HG02981 (cell line): Measurements from ENCODE around the gene EBI3.
"Not testable (repeated sequence)": the region's sequence is repeated elsewhere in the genome, so short reads cannot be mapped to it uniquely, and the experiment has no call there.

Source experiments
- ATAC-seq: cut with Tn5 transposase; IDR thresholded peaks from one replicate; pipeline ENCODE4 v1.9.1; 2021; ENCODE audit warnings: mild to moderate bottlenecking, moderate library complexity; ENCODE audit not compliant: unreplicated experiment

EBI3 gene

DNA sequence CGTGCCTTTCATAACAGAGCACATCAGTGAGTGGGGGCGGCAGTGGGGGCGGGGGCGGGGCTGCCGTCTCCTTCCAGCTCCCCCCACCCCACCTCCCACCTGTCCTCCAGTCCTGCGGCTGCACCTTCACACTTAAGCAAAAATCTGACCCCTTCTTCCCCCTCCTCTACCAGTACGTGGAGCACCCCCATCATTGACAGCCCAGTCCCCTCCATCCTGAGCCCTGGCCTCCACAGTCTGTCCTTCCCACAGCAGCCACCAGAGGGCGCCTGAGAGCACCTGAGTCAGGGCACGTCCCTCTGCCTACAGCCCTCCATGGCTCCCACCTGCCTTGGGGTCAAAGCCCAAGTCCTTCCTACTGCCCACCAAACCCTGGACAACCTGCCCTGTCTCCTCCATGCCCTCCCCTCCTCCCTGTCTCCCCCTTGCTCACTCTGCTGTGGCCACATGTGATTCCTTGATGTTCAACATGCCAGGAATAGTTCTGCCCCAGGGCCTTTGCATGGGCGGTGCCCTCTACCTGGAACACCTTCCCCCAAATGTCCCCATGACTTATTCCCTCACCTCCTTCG lies 4.0 kb downstream of the EBI3 start:
- no peak for ATAC-seq

GRCh38 chr19:4234142-4234861 lies 5.0 kb downstream of the EBI3 start:
- ATAC-seq, result no peak

DNA sequence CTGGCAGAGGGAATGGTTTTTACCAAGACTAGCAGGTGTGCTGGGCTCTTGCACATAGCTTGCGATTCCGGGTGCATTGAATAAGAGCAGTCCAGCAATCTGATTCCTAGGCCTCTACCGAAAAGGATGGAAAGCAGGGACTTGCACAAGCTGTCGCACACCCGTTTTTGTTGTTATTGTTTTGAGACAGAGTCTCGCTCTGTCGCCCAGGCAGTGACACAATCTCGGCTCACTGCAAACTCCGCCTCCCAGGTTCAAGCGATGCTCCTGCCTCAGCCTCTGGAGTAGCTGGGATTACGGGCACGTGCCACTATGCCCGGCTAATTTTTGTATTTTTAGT lies 5.5 kb downstream of the EBI3 start:
- ATAC-seq, result no peak

GRCh38 chr19:4237510-4237909 lies 8.2 kb downstream of the EBI3 start:
- not testable (repeated sequence) for ATAC-seq

DNA sequence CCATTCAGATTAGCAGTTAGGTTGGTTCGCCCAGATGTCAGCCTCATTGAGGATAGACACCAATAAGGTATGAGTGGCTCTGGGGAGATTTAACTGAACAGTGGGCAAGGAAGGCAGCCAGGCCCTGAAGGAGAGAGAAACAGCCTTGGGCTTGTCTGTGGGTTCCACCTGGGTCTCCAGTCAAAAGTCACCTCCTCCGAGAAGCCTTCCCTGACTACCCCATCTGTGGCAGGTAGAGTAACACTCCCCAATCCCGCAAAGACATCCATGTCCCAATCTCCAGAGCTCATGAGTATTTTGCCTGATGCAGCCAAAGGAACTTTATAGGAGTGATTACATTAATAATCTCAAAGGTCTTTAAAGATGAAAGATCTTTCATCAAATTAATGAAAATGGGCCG lies 9.5 kb downstream of the EBI3 start:
- ATAC-seq, result no peak

DNA sequence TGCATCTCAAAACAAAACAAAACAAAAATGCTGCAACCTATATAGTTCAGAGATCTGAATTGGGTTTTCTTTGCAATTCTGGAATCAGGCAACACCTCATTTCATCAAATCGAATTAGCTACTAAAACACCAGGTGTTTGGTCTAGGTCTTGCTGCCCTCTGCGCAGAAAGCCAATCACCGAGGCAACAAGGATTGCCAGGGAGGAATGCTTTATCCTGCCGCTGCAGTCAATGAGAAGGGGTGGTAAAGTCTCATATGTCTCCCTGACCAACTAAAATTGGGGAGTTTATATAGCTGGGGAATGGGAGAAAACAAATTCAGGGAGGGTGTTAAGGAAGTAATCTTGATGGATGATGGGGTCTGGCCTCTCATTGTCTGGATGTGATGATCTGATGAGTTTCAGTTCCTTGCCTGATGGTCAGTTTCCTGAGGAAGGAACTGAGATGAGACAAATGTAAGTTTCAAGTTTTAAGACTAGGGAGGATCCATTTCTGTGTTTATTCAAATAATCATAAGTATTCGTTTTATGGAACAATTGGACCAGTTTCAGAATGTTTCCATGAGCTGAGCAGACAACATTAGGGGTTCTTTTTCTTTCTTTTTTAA lies 12.6 kb downstream of the EBI3 start:
- ATAC-seq, result no peak

GRCh38 chr19:4245938-4246337 lies 16.6 kb downstream of the EBI3 start:
- ATAC-seq, result not testable (repeated sequence)

DNA sequence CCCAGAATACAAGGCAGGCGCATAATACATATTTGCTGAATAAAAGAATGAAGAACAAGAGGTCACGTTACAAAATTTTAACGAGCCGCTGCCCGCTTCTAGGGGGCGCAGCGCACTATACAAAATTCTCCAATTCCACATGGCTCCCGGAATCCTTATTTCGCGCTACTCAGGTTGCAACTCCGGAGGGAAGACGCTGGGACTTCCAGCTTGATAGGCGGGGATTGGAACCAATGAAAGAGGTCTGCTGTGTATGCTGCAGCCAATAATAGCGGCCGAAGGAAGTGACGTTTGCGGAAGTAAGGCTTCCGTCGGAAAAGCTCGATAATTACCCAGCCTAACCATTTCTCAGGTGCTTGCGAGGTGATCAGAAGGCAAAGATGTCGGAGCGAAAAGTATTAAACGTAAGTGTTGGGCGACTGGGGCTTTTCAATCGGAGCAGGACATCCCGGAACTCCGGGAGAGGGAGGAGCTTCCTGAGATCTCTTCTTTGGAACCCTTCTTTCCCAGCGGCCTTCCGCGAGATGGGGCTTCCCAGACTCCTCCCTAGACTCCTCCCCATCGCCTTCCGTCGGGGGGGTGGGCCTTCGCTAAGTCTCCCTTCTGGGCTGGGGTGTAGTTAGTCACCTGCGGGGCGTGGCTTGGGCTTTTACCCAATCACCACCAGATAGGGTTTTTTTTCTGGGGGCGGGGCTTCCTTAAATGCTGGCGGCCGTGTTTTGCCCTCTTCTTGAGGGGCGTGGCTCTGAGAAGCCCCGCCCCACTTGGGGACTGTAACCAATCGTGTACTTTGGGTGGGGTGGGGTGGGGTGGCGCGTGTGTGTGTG lies 17.7 kb downstream of the EBI3 start, which contains the start of gene YJU2:
TSS of gene YJU2 (plus strand) at position 314 of the 827 bp plus-strand sequence. CDS start at position 381, 67 bp downstream.
- ATAC-seq, result peak; percentile 81

DNA sequence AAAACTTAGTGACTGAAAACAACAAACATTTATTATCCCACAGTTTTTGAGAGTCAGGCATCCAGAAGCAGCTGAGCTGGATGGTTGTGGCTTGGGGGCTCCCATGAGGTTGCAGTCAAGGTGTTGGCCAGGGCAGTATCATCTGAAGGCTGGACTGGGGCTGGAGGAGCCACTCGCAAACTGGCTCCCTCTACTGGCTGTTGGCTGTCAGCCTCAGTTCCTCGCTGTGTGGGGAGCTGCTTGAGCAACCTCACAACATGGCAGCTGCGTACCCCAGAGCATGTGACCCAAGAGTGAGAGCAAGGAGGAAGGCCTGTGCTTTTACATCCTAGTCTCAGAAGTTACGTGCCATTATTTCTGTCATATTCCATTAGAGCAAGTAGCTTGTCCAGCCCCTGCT lies 27.2 kb downstream of the EBI3 start:
- no peak for ATAC-seq

- ATAC-seq, result no peak
These were observed 27.7 kb downstream of the EBI3 start for GRCh38 chr19:4257025-4257424.

GRCh38 chr19:4258181-4258580 lies 28.9 kb downstream of the EBI3 start:
- no peak for ATAC-seq

- no peak for ATAC-seq
These were observed 31.4 kb downstream of the EBI3 start for GRCh38 chr19:4260613-4261191.

DNA sequence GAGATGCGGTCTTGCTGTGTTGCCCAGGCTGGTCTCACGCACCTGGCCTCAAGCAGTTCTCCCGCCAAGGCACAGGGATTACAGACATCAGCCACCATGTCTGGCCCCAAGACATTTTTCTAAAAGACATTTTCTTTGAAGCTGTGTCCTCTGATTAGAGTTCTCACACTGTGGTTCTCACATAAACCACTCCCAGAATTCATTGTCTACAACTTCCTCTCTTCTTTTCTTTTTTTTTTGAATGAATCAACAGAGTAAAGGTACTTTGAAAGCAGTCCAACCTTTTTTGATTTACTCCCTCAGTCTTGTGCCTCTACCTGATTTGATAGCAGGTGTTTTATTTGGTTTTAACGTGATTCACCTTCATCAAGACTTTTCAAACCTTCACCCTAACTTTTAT lies 35.5 kb downstream of the EBI3 start:
- ATAC-seq, result no peak

- ATAC-seq, result no peak
These were observed 37.1 kb downstream of the EBI3 start for GRCh38 chr19:4266253-4267000.

- ATAC-seq, result no peak
These were observed 38.0 kb downstream of the EBI3 start for GRCh38 chr19:4267101-4267900.

GRCh38 chr19:4267901-4268815 lies 38.8 kb downstream of the EBI3 start:
- ATAC-seq, result no peak

DNA sequence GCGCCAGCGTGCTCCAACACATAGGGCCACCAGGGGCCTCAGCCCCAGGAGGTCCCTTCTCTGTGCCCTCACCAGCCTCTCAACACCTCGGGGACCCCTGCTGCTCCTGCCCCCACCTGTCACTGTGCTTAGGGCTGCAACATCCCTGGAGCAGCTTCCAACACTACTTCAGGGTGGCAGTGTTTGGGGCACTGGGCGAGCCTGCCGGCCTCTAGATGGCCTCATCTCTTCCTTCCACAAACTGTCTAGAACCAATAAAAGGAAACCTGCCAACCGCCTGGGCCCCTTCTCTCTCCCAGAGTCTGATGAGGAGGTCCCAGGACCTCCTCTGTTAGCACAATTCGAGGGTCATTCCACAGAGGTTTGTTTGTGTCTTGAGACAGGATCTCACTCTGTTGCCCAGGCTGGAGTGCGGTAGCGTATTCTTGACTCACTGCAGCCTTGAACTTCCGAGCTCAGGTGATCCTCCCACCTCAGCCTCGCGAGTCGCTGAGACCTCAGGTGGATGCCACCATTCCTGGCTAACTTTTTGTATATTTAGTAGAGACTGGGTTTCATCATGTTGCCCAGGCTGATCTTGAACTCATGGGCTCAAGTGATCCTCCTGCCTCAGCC lies 39.6 kb downstream of the EBI3 start:
- ATAC-seq, result no peak

DNA sequence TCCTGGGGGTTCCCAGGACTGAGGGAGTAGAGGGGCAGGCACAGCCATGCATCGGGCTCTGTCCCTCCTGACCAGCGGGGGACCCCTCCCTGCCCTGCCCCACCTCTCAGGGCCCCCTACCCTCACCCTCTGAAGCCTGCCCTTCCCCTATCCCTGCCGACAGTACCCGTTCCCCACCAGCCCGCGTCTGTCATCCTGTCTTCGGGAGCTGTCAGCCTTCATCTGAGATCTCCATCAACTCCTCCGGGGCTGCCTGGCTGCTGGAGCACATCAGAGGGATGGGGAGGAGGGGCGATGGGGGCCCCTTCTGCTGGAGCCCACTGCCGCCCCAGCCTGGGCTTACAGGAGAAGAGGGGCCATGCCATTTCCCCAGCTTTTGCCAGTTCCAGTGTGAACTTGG lies 43.6 kb downstream of the EBI3 start:
- ATAC-seq, result no peak
